ENCODE data around the gene ODAD4. TPM values are rescaled to one million over a fixed set of nuclear protein-coding genes. Genes with fewer than 3 reads are reported as not detected.
A peak's percentile ranks its signal among the peaks of the same experiment; 100 is the strongest.

ODAD4 gene
- total and polyA plus RNA-seq, 2 of the 4 experiments (the other 2 are of a cell fraction): 0.38 to 0.54 TPM

DNA sequence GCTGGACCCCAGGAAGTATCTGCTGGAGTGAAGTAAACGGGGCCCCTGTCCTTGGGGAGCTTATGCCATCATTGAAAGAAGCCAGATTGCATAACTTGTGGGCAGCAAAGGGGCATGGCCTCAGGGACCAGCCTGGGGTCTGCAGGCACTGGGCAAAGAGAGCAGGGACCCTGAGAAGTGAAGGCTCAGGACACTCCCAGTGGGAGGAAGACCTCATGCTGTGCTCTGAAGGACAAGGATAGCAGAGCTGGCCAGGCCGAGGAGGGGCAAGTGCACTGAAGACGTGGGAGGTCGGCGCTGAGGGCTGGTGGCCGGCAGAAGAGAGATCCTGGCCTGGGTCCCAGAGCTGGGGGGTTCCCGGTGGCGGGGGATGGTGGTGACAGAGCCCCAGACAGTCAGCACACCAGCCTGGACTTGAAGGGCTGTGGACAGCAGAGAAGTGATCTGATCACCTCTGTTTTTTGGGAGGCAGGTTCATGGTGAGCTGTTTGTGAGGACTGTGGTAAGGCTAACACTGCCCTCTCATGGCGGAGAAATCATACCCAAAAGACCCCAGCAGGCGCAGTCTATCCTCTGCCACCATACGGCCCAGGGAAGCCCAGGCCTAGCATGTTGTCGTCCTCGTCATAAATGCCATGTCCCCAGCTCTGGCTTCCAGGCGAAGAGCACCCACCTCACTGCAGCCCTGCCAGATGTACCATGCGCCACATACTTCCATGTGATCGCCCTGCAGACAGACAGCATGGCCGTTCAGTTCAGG is 29.1 kb downstream of the ODAD4 start:
- ChIA-PET CTCF (interaction anchor here (0.5 to 1.8 kb wide), 4 partner anchors 29 to 123 kb away, joined by 3 to 4 read pairs (median 3); partner anchors contain the start of gene ACLY), POLR2A (ENCODE audit: unreplicated experiment) (interaction anchor here (0.6 kb wide), 1 partner anchor 96 kb away, joined by 12 read pairs; no protein-coding TSS in a partner anchor)
- Histone ChIP-seq H3K4ac (ENCODE audit: low read depth, low read length) (no peak overlapping the region), H3K9me1 (ENCODE audit: insufficient read depth, low read length) (no peaks in the 10 kb centered on the region), H2BK5ac (ENCODE audit: low read depth, low read length, poor library complexity, severe bottlenecking) (no peak overlapping the region), H3K18ac (ENCODE audit: low read depth, low read length) (no peak overlapping the region), H2BK15ac (ENCODE audit: low read depth, low read length) (no peak overlapping the region), H3K4me3 (ENCODE audit: insufficient read depth, low read depth, low read length) (no peak overlapping the region), H3K27me3 (ENCODE audit: control insufficient read depth, insufficient read depth, low read length) (no peaks in the 10 kb centered on the region), H4K5ac (ENCODE audit: low read depth, low read length) (no peak overlapping the region), H2AK5ac (ENCODE audit: low read depth, low read length) (no peak overlapping the region), H3K4me2 (ENCODE audit: low read depth, low read length) (no peak overlapping the region), H3K36me3 (ENCODE audit: control insufficient read depth, insufficient read depth, low read length) (no peaks in the 10 kb centered on the region), H3K56ac (ENCODE audit: extremely low read depth, insufficient read depth, low read length) (no peak overlapping the region), H3K9ac (ENCODE audit: low read depth, low read length) (no peak overlapping the region), H2BK120ac (ENCODE audit: low read depth, low read length) (no peak overlapping the region), H3K23ac (ENCODE audit: low read depth, low read length) (no peak overlapping the region), H3K27ac (ENCODE audit: insufficient read depth, low read length) (no peak overlapping the region), H3K79me1 (ENCODE audit: low read depth in 1 of 2, low read length in 2 of 2) (no peaks in the 10 kb centered on the region), H3K9me3 (ENCODE audit: control insufficient read depth, insufficient read depth, low read length) (no peaks in the 10 kb centered on the region), H3K4me1 (ENCODE audit: control insufficient read depth, insufficient read depth, low read length) (peaks cover 12% of the 10 kb centered on the region), H4K91ac (ENCODE audit: insufficient read depth, low read depth, low read length) (no peak overlapping the region), H2BK20ac (ENCODE audit: low read depth, low read length) (no peak overlapping the region), H4K20me1 (ENCODE audit: insufficient read depth, low read length) (no peaks in the 10 kb centered on the region), H2AK9ac (replicated peaks; ENCODE audit: low read depth, low read length, poor library complexity) (no peak overlapping the region), H2AFZ (replicated peaks; ENCODE audit: low read length, poor library complexity) (peak overlapping the region; percentile 79), H4K8ac (ENCODE audit: low read depth in 2 of 2, low read length in 2 of 2) (0 out of 4 replicates have a peak overlapping the region, but pooled peaks of 1 of the 2 experiments have one; percentile 21), H3K14ac (replicated peaks; ENCODE audit: low read depth, low read length) (no peak overlapping the region)
- intact Hi-C loops (cut with micrococcal nuclease) (loop anchor here (1.0 to 5.0 kb wide), 3 partner anchors 147 to 568 kb away; partner anchors contain the start of gene FKBP10), dilution Hi-C loops (cut with HindIII; ENCODE audit: low sequenced_read_pairs, unreplicated experiment) (no loop called here), in situ Hi-C loops (cut with MboI; ENCODE audit: low sequenced_read_pairs) (loop anchor here (10.0 kb wide), 1 partner anchor 225 kb away; the partner anchor contains the start of gene HAP1)
- ATAC-seq (ENCODE audit: low read depth) (peak; percentile 75), DNase-seq (peak; percentile 66)
- no TSS peak for BruUV-seq (replicated peaks)
- 45% methylated on average over 12 of the region's 17 CpGs; no CpG with 5 or more reads in 1 of the 2 experiments for WGBS, 2 experiments (ENCODE audit: extremely low coverage in 2 of 2, insufficient read length in 1 of 2)
- TF ChIP-seq, protein P1, sequence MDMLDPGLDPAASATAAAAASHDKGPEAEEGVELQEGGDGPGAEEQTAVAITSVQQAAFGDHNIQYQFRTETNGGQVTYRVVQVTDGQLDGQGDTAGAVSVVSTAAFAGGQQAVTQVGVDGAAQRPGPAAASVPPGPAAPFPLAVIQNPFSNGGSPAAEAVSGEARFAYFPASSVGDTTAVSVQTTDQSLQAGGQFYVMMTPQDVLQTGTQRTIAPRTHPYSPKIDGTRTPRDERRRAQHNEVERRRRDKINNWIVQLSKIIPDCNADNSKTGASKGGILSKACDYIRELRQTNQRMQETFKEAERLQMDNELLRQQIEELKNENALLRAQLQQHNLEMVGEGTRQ (IDR thresholded peaks at IDR 0.05; ENCODE audit: low read depth, low read length): no peak
- no peak for TF ChIP-seq CHD1 (IDR thresholded peaks at IDR 0.05; ENCODE audit: low read depth, low read length)
- no peak for TF ChIP-seq NFE2L2 (IDR thresholded peaks at IDR 0.05; ENCODE audit: low read depth, low read length)
- TF ChIP-seq RCOR1 (IDR thresholded peaks at IDR 0.05; ENCODE audit: insufficient replicate concordance, low read length): no peak
- peak; percentile 61 for TF ChIP-seq RAD21 (IDR thresholded peaks at IDR 0.05; ENCODE audit: low read length)
- TF ChIP-seq MAZ (IDR thresholded peaks at IDR 0.05; ENCODE audit: borderline replicate concordance, low read depth, low read length): no peak
- no peak for TF ChIP-seq POLR2A (IDR thresholded peaks at IDR 0.05; ENCODE audit: low read depth, low read length)
- no peak for TF ChIP-seq RFX5 (IDR thresholded peaks at IDR 0.05; ENCODE audit: low read depth, low read length)
- peak; percentile 41 for TF ChIP-seq CEBPB (IDR thresholded peaks at IDR 0.05; ENCODE audit: low read depth, low read length)
- TF ChIP-seq BHLHE40 (IDR thresholded peaks at IDR 0.05; ENCODE audit: low read depth, low read length): no peak
- TF ChIP-seq FOS (IDR thresholded peaks at IDR 0.05; ENCODE audit: low read depth, low read length): no peak
- TF ChIP-seq MXI1 (IDR thresholded peaks at IDR 0.05; ENCODE audit: borderline replicate concordance, low read depth, low read length): no peak
- TF ChIP-seq SMC3 (IDR thresholded peaks at IDR 0.05; ENCODE audit: low read depth, low read length): peak; percentile 37
- TF ChIP-seq ELK1 (IDR thresholded peaks at IDR 0.05; ENCODE audit: borderline replicate concordance, low read depth, low read length): no peak
